Ammon's horn (tissue), 1 donor: ENCODE results near the gene LRRN4CL.

Experiments used
- DNase-seq: peaks from one replicate; pipeline ENCODE4 v3.0.0-alpha.2; 2016; ENCODE audit warnings: low spot score

The LRRN4CL gene

DNA sequence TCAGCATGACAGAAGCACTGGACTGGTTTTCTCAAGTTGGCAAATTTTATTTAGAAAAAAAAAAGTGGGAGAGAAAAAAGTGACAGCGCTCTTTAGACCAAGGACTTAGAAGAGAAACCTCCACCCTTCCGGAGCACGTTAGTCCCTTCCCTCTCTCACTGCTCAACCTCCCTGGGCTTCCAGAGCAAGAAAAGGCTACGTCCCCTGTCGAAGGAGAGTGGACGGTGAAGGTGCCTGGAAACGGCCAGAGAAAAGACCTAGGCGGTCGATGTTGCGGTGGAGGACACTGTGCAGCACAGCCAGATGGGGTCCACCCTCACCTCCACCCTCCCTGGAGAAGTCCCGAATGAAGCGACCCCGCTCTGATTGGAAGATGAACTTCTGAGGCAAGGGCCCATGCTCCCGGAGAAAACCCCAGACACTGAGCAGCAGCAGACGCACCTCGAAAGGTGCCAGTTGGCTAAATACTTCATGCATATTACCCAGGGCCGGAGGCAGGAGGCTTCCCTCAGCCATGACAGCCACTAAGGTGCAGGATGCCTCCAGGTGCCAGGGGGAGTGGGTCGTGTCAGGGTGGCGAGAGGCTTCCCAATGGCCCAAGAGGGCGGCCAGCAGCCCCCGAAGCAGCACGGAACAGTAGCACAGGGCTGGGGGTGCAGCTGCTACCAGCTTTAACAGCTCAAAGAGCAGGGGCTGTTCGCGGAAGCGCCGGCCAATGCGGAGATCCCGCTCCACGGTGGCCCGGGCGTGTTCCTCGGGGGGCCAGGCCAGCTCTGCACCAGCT is 42.3 kb downstream of the LRRN4CL start:
- no peak for DNase-seq

DNA sequence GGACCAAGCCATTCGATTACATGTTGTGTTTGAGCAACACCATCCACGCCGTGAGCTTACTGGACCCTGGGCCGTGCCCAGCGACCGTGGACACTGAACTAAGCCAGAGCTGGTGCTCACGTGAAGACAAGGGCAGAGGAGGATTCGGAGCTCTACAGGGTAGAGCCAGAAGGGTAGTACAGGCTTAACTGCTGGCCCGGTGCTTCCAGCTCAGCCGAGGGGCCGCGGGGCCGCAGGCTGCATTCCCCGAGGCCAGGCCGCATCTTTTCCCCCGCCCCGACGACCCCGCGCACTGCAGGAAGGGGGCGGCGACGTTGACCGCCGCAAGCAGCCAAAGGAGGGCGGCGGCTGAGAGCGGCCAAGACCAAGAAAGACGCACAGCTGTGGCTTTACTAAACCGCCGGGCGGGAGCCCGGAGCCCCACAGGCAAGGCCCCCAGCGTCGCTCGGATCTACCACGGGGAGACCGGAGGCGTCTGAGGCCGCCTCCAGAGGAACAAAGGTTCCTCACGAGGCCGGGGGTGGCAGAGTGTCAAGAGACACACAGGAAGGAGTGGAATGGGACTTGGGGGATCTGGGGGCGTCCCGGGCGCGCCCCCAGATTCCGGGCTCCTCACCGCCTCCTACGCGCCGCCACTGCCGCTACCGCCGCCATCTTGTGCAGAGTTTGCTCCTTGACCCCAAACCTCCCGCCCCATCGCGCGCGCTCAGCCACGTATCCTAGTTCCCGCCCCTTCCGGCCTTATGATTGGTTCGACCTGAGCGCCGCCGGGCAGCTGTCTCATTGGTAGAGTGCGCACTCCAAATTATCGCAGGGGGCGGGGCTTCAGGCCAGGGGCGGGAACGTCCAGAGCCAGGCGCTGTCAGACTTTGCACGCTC is 43.1 kb downstream of the LRRN4CL start, which contains the start of gene GANAB:
GANAB (minus strand) TSS at position 668 of the 879 bp plus-strand sequence; CDS start at position 654, 14 bp downstream.
- peak; percentile 99 for DNase-seq

DNA sequence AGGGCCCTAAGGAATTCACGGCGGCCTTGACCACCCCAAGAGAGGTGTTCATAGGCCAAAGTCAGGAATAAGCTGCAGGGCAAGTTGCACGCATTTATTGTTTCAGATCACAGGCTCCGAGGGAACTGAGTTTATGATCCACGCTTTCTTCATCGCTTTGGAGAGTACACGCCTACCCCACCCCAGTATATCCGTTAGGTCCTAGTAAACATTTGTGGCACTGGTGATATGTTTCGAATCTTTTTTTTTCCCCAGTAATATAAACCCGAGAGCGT is 43.7 kb downstream of the LRRN4CL start:
- no peak for DNase-seq

DNA sequence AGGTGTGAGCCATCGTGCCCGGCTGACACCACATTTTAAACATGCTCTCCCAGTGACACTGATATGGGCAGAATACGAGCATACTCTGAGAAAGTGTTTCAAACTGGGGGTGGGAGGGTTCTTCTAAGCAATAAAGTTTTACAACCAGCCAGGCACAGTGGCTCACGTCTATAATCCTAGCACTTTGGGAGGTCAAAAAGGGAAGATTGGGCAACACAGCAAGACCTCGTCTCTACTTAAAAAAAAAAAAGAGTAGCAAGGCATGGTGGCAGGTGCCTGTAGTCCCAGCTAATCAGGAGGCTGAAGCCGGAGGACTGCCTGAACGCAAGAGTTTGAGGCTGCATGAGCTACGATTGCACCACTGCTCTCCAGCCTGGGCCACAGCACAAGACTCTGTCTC is 45.1 kb downstream of the LRRN4CL start:
- DNase-seq, result no peak
